Measurements from ENCODE around the gene LCE3C.
"Not testable (repeated sequence)": the region's sequence is repeated elsewhere in the genome, so short reads cannot be mapped to it uniquely, and the experiment has no call there.

The LCE3C gene, protein sequence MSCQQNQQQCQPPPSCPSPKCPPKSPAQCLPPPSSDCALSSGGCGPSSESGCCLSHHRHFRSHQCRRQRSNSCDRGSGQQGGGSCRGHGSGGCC

DNA sequence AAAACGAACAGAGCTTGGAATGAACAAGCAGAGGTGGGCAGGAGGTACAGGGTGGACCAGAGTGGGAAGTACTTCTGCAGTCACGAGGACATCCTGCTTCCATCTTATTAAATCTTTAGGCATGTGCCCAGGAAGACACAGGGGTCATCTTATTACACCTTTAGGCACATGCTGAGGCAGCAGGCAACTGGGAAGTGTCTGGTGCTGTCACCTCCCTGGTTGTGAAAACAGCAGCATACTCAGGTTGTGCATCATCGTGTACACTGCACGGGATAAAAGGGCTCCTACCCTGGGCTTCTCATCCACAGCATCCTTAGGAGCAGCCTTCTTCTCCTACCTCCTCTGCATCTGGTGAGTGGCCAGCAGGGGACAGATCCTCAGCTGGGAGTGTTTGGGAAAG, at the start of gene LCE3C:
Gene LCE3C, plus strand, starts transcription at position 301 of the 400 bp plus-strand sequence. CDS start 498 bp downstream, outside the sequence.
- no peak for DNase-seq (ENCODE audit: low read depth)

DNA sequence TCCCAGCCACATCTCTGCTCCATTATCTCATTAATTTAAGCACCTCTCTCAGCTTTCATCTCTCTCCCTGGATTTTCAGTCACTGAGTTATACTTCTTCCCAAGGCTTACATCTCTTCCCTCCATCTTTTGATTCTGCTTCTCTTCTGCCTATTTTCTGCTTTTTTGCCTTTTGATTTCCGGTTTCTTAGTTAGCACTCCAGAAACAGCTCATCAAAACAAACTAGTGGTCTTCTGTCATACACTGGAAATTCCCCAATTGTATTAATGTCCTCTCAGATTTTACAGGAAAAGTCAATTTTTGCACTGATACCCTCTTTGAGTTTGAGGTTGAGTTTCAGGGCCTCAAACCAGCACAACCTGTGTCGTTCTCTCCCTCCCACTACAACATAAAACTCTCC, 34.9 kb upstream of the LCE3C start:
- DNase-seq (ENCODE audit: low read depth) = no peak

DNA sequence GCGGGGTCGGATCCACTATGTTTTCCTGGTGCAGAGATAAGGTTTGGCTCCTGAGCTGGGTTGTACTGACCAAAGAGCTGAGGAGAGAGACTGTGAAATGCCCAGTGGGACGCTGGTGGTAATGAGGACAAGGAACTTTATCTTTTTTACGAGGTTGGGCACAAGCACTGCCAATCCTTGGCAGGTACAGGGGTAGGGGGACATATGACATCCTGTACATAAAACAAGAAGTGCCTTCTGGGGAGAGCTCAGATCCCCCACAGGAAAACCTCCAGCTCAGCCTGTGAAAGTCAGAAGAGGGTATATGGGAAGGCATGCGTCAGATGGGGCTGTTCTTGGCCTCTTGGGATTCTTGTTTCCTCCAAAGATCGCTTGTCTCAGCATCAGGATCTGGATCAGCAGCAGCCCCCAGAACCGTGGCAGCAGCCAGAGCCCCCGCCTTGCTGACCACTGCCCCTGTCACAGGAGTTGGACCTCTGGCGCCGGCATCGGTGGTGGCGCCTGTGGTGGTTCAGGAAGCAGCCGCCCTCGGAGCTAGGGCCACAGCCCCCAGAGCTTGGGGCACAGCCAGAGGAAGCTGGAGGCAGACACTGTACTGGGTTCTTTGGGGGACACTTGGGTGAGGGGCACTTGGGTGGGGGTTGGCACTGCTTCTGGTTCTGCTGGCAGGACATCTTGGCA, 34.4 kb upstream of the LCE3C start:
- DNase-seq (ENCODE audit: low read depth) = no peak

DNA sequence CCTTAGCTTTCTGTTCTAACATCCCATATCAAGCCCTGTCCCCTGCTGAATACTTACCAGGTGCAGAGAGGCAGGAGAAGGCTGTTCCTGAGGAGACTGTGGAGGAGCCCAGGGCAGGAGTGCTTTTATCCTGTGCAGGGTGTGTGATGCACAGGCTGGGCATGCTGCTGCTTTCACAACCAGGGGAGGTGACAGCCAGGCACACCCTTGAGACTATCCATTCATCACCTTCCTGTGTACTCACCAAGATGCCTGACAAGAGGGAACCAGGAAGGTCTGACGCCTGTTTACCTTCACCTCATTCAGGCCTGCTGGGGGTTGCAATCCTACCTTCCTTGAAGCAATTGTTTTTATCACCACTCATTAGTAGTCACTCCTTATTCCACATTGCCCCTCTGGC, 33.4 kb upstream of the LCE3C start, which contains the start of gene LCE3E:
Gene LCE3E, minus strand, starts transcription at position 100 of the 400 bp plus-strand sequence. CDS start 572 bp downstream, outside the sequence.
- DNase-seq (ENCODE audit: low read depth) = no peak

DNA sequence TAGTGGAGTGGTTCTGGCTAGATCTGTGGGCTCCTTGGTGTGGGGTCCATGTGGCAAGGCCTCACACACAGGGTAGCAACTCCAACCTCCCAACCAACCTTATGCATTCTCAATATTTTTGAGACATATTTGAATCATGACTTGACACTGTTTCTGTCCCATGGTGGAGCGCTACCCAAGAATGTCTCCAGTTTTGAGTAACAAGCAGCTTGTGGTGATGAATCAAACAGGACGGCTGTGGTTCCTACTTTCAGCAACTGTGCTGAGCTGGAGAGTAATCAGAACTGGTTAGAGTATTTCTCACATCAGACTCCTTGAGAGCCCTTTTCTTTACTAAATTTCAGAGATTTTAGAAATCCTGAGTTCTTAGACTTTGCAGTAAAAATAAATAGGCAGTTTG, 22.9 kb upstream of the LCE3C start:
- DNase-seq (ENCODE audit: low read depth) = no peak

DNA sequence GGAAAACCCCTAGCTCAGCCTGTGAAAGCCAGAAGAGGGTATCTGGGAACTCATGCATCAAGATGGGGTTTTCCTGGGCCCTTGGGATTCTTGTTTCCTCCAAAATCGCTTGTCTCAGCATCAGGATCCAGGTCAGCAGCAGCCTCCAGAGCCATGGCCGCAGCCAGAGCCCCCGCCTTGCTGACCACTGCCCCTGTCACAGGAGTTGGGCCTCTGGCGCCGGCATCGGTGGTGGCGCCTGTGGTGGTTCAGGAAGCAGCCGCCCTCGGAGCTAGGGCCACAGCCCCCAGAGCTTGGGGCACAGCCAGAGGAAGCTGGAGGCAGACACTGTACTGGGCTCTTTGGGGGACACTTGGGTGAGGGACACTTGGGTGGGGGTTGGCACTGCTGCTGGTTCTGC, 20.5 kb upstream of the LCE3C start:
- DNase-seq (ENCODE audit: low read depth) = not testable (repeated sequence)

DNA sequence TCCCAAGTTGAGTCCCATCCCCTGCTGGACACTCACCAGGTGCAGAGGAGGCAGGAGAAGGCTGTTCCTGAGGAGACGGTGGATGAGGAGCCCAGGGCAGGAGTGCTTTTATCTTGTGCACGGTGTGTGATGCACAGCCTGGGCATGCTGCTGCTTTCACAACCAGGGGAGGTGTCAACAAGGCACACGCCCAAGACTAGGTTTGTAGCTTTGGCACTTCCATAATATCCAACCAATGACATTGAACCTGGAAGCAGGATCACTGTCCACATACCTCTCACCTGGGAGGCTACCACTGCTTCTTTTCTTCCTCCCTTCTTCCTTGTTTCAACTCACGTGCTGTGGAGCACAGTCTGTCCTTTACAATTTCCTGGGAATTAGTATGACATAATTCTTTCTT, 19.6 kb upstream of the LCE3C start, which contains the start of gene LCE3D:
Gene LCE3D, minus strand, starts transcription at position 84 of the 400 bp plus-strand sequence. CDS start 580 bp downstream, outside the sequence.
- DNase-seq (ENCODE audit: low read depth) = no peak

DNA sequence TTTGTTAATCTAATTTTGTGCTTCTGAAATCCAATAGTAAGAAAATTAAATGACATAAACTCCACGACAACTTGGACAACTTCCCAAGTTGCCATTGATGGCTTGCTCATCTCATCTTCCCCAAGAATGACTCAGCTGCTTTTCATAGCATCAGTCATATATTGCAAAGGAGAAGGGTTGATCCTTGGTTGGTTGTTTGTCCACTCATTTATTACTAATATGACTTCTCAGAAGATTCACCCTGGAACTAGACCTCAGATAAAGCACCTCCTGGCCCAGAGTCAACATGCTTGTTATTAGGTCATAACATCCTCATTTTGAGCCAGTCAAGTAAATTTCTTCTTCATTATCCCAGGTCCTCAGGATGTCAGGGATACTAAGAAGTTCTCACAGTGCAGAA, 17.4 kb upstream of the LCE3C start:
- no peak for DNase-seq (ENCODE audit: low read depth)

DNA sequence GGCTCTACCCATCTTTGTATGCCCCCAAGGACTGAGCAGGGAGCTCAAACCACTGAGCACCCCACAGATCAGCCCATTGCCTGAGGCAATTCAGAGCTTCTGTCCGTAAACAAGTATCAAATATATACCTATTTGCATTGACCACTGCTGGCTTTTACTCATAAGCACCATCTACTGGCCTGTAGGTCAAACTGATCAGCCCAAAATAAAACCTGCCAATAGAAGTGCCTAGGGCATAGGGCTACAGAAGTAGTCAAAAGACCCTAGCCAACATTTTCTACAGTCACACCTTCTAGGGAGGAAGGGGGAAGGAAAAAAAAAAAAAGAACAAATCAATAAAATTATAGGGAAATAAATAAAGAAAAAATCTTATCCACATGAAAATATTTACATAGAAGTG, 14.4 kb upstream of the LCE3C start:
- no peak for DNase-seq (ENCODE audit: low read depth)

DNA sequence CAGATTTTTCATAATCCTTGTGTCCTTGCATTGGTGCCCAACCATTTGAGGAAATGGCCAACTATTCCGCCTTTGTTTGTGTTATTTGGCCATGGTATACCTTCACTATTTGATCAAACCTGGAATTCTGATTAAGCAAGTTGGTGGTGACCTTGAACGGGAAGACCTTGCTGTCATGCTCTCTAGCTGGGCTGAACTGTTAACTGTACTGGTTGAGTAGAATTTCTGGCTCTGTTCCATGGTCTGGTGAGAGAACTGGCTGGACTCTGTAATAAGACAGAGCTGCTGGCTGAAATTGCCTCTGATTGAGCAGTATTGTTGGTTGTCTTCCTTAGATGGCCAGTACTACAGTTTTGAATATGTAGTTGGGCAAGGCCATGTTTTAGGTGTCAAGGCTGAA, 3.0 kb upstream of the LCE3C start:
- DNase-seq (ENCODE audit: low read depth) = no peak

DNA sequence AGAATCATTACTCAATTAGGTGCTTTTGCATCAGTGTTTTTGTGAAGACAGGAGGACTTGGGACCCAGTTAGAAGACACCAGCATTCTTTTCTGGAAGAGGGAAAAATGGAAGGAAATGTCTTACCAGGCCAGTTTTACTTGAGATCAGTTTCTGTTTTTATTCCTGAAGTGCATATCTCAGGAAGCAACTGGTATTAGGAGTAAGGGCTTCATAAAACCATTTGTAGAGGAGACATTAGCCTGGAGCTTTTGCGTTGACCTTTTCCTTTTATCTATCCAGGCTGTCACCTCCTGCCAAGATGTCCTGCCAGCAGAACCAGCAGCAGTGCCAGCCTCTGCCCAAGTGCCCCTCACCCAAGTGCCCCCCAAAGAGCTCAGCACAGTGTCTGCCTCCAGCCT, 13.5 kb downstream of the LCE3C start, which contains the start of gene LCE3B:
Gene LCE3B, plus strand, starts transcription at position 301 of the 400 bp plus-strand sequence. Its CDS starts 0 bp downstream, at position 301.
- DNase-seq (ENCODE audit: low read depth) = no peak

DNA sequence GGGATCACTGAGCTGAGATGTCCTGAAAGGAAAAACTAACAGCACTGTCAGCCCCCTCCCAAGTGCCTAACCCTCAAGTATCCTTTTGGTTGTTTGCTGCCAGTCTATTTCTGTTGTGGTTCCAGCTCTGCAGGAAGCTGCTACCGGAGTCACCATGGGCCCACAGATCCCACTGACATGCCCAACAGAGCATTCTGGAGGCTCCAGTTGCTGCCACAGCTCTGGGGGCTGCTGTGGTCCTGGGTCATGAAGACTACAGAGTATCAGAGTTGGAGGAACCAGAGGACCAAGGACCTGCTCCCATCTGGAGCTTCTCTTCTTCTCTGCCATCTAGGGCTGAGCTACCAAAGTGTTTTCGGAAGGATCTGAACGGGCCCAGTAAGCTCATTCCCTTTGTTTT, 22.0 kb downstream of the LCE3C start:
- DNase-seq (ENCODE audit: low read depth) = no peak

DNA sequence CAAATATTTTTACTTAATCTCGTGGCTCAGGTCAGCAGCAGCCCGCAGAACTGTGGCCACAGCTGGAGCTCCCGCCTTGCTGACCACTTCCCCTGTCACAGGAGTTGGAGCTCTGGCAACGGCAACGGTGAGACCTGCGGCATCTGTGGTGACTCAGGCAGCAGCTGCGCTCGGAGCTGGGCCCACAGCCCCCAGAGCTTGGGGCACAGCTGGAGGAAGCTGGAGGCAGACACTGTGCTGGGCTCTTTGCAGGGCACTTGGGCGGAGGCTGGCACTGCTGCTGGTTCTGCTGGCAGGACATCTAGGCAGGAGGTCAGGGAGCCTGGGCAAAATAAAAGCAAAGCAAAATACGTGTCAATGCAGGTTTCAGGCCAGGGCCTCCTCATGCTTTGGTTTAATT, 22.8 kb downstream of the LCE3C start, which contains the start of gene LCE3A:
Gene LCE3A, minus strand, starts transcription at position 301 of the 400 bp plus-strand sequence. Its CDS starts 0 bp downstream, at position 301.
- DNase-seq (ENCODE audit: low read depth) = no peak

DNA sequence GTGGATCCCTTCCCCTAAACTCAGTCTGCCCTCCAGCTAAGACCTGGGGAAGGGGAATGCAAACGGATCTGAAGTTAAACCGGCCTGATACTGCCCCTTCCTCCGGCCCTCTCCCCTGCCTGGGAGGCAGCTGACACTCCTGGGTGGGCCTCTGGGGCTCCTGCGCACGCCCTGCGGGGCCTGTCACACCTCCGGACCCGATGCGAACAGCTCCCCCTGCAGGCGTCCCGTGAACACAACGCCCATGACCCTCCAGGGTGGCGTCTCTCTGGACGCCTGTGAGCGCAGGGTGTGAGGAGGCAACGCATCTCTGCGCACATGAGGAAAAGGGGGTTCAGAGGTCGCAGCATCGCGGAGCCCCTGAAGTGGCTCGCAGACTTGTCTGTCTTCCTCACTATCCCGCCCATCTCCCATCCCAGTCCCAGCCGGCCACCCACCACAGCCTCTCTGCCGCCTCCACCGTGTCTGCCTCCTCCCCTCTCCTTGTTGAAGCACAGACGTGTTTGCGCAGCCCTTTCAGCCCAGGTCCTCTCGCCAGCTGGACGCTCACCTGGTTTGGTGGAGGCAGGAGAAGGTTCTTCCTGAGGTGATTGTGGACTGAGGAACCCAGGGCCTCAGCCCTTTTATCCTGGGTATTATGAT, 23.3 kb downstream of the LCE3C start:
- DNase-seq (ENCODE audit: low read depth) = no peak

DNA sequence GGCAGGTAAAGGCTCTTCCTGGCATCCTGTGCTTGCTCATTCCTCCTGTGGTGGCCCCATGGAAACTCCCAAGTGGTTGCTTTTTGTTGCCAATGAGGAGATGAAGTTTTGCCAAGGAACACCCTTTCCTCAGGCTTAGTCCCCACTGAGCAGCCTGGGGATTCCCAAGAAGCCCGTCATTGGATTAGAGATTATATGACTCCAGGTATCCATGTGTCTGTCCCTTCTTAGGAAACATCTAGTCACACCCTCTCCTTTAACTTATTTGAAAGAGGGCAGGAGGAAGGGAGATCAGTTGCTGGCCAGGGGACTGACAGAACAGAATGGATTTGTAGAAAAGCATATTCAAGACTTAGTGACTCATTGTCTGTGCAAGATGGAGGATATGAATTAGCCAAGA, 26.7 kb downstream of the LCE3C start:
- no peak for DNase-seq (ENCODE audit: low read depth)

DNA sequence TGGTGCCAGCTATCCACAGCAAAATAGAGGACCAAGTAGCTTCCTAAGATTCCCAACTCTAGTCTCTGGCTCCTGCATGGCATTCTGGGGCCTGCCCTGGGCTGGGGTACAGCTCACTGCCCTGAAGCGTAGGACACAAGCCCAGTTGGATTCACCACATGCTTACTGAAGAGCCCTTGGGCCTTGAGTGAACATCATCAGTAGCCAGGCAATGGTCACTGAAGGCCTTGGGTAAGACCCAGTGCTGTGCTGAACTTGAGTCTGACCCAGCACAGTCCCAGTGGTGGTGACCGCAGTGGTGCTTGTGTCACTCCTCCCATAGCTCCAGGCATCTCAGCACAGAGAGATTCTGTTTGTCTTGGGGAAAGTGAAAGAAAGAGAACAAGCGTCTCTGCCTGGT, 30.6 kb downstream of the LCE3C start:
- no peak for DNase-seq (ENCODE audit: low read depth)

DNA sequence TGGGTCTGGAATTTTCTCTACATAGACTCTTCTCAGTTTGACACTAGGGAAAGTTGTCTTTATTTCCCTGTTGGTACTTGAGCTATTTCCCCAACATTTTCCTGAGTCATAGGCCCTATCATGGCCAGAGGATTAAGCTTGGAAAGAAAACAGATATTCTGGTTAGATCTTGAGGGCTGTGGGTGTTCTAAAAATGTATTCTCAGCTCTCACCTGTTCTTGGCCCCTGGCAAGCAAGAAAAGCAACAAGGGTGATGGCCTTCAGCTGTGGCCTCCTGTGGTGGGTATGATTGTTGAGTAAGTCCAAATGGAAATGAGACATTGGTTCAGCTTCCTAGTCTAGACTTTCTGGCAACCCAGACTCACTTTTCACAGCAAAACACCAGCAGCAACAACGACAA, 40.3 kb downstream of the LCE3C start:
- DNase-seq (ENCODE audit: low read depth) = no peak

DNA sequence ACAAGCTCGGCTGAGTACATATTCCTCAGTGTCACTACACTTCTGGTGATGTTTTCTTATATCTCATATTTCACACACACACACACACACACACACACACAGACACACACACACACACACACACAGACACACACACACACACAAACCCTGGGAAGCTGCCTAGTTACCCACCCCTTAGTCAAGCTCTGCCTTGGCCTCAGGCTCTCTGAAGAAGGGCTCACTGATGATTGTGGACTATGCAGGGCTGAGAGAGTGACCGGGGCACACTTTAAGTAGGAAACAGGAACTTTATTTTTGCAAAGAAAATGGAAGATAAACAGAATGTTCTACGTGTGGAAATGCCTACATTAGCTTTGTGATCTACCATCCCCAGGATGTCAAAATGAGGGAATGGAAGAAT, 43.9 kb downstream of the LCE3C start:
- DNase-seq (ENCODE audit: low read depth) = no peak

DNA sequence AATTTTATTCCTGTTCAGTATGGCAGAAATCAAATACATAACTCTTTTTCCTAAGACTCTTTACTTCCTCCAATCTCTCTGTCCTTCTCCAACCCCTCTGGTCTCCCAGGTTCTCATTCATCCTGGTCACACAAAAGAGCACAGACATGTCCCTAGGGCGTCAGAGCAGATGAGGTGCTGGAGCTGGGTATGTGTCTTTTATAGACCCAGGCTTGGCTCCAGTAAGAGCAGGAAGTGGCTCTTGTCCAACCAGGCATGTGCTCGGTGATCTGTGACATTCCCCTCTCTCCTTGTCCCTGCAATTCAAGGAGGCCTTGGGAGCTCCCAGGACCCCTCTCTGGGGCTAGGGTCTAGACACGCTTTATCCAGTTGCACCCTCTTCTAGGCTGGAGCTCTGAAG, 45.1 kb downstream of the LCE3C start:
- DNase-seq (ENCODE audit: low read depth) = no peak

DNA sequence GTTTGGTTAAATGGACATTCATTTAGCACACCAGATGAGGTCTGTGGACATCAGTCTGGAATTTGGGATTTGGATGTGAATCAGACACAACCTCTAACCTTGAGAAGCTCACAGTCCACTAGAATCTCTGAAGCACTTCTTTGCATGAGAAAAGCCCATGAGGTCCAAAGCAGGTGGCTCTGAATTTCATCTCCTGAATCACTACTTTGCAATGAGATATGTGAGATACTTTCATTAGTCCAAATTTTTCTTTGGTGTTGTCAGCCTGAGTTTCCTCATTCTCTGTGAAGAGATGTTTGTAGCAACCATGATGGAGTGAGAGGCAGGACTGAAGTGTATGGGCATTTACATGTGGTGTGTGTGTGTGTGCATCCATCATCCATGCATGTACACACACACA, 46.6 kb downstream of the LCE3C start:
- DNase-seq (ENCODE audit: low read depth) = no peak

Measured in EH (cell line).